IPS-20b (cell line): Measurements from ENCODE around the gene C3orf33.
A peak's percentile ranks its signal among the peaks of the same experiment; 100 is the strongest.

Experiments used
- H3K27ac ChIP-seq: one replicate; pipeline ENCODE4 v1.5.1; 2013; ENCODE audit warnings: low read length
- H3K27me3 ChIP-seq: 2 replicates; pipeline ENCODE4 v1.6.1; 2013; ENCODE audit warnings: mild to moderate bottlenecking, low read length, inconsistent platforms; ENCODE audit not compliant: insufficient read depth
- H3K36me3 ChIP-seq: 2 replicates; pipeline ENCODE4 v1.6.1; 2013; ENCODE audit warnings: low read depth, mild to moderate bottlenecking, inconsistent platforms, low read length, moderate library complexity; ENCODE audit not compliant: insufficient read depth
- H3K4me1 ChIP-seq: 2 replicates; pipeline ENCODE4 v1.6.1; 2013; ENCODE audit warnings: mild to moderate bottlenecking, control low read depth, inconsistent platforms, low read length, moderate library complexity; ENCODE audit not compliant: insufficient read depth
- H3K4me3 ChIP-seq: 2 replicates; pipeline ENCODE4 v1.5.1; 2013; ENCODE audit warnings: mild to moderate bottlenecking, low read length, inconsistent platforms
- H3K9ac ChIP-seq: 2 replicates; pipeline ENCODE4 v1.6.1; 2013; ENCODE audit warnings: low read depth, mild to moderate bottlenecking, inconsistent platforms, low read length, moderate library complexity
- H3K9me3 ChIP-seq: 2 replicates; pipeline ENCODE4 v1.6.1; 2013; ENCODE audit warnings: mild to moderate bottlenecking, low read depth, low read length, inconsistent platforms; ENCODE audit not compliant: insufficient read depth

The C3orf33 gene

DNA sequence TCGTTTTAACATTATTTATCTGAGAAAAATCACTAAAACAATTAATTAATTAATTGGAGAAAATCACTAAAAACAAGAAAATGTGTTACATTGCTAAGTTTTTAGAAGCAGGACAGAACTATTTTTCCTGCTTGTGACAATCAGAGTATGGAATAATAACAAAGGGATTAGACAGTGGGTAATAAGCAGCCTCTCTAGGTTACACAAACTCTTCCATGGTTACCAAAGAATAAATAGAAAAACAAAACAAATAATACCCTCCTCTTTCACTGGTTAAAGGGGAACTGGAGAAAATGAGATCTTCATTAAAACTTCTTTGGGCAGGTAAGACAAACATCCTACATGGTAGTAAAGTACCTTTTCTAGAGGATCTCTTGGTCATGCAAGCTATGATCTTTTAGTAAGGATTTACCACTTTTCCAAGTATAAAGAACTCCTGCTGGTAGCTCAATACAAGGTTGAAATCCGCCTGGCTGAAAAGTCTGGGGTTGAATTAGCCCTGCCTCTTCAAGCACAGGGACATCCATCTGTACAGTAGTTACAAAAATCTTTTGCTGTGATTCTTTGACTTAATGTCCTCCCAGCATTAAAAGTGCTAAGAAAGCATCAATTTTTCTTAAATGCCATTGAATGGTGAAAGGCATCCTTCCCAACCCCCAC is 58.7 kb downstream of the C3orf33 start:
- Histone ChIP-seq H3K4me1 (peaks cover 40% of the 10 kb centered on the region), H3K4me3 (peak overlapping the region; percentile 65), H3K36me3 (no peaks in the 10 kb centered on the region), H3K27ac (no peak overlapping the region), H3K9ac (peak overlapping the region; percentile 56; the same call in 1 of the 2 replicates), H3K27me3 (peaks cover 4% of the 10 kb centered on the region; the same call in 1 of the 2 replicates), H3K9me3 (no peaks in the 10 kb centered on the region)

DNA sequence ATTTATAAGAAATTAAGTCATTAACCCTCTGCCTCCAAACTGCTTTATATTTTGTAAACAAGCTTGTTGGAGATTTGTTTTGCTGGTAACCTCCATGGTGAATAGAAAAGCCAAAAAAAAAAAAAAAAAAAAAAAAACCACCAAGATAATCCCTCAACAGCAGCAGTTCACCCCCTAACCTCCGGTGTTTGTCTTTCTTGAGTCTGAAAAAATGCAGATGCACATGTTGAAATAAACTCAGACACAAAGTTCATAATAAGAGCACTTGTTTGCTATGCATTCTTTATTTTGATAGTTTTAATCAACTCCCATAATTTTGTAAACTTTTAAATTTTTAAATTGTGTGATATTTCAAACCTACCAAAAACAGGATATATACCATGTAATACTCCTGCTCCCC is 59.4 kb downstream of the C3orf33 start:
- Histone ChIP-seq H3K4me1 (peaks cover 33% of the 10 kb centered on the region), H3K36me3 (no peaks in the 10 kb centered on the region), H3K27me3 (peaks cover 4% of the 10 kb centered on the region; the same call in 1 of the 2 replicates), H3K9me3 (no peaks in the 10 kb centered on the region), H3K4me3 (peak overlapping the region; percentile 65), H3K27ac (no peak overlapping the region), H3K9ac (peak overlapping the region; percentile 56; the same call in 1 of the 2 replicates)

DNA sequence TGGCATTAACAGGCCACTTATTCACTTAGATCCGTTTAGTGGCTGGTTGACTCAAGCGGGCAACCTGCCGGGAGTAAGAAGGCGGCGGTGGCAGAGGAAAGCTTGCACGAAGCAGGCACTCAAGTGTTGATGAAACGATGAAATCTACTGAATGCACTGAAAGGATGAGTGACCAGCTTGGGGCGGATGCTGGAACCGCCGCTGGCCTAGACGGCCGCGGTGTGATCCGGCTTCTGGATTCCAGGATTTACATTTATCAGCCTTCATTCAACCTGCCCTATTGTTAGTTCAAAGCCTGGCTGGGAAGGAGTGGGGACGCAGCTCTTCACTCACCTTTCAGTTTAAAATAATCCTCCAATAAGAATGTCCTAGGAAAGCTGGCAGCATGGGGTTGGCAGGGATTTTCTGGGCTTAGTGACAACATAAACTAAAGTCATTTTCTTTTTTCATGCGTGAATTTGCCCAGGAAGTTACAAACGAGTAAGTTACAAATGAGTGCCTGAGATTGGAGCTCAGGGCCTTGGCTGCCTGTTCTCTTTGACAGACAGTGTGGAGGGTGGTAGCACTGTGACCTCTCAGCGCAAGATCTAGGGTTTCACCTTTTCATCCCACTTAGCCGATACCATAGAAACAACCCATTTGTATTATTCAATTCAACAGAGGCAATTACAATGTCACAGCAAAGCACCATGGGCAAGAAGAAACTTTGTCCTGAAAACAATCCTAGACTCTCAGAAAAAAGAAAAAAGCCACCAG is 60.1 kb downstream of the C3orf33 start:
- Histone ChIP-seq H3K4me1 (peaks cover 32% of the 10 kb centered on the region), H3K9ac (peak overlapping the region; percentile 56; the same call in 1 of the 2 replicates), H3K27me3 (peaks cover 4% of the 10 kb centered on the region; the same call in 1 of the 2 replicates), H3K9me3 (no peaks in the 10 kb centered on the region), H3K36me3 (no peaks in the 10 kb centered on the region), H3K4me3 (peak overlapping the region; percentile 65), H3K27ac (peak overlapping the region; percentile 36)

DNA sequence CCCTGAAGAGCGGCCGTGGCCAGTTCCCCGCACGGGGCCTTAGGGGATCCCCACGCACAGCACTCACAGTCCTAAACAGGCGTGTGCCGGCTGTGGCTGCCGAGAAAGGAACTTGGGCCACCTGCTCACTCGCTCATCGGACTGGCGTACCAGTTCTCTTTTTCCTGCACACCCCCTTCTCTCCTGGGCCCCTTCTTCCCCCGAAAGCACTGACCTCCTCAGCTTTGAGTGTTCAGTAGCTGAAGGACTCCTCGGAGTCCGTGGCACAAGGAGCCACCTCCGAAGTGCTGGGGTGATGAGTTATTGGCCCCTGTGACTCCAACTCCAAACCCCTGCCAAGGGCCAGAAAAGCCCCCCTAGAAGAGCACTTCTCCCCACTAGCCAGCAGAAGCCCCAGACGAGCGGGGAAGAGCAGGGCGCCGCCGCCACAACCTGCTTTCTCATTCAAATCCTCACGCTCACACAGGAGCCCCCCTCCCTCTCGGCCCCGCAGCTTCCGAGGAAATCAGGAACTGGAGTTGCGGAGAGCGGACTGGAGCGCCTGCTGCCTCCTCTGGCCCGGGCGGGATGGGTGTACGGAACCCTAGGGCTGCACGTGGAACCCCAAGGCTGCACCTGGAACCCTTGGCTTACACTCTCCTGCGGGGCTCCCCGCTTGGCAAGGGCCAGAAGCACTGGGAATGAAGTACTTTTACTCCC is 61.3 kb downstream of the C3orf33 start, which contains the start of gene PLCH1:
Gene PLCH1 (minus strand): TSS at position 446 of the 699 bp plus-strand sequence. CDS start 40,847 bp downstream, outside the sequence.
- Histone ChIP-seq H3K4me3 (peak within 1 kb of the TSS; percentile 90), H3K9me3 (no peaks in the 10 kb centered on the region), H3K27ac (peak within 1 kb of the TSS; percentile 58), H3K36me3 (no peaks in the 10 kb centered on the region), H3K27me3 (peaks cover 4% of the 10 kb centered on the region; the same call in 1 of the 2 replicates), H3K9ac (peak within 1 kb of the TSS; percentile 89), H3K4me1 (peaks cover 28% of the 10 kb centered on the region)

DNA sequence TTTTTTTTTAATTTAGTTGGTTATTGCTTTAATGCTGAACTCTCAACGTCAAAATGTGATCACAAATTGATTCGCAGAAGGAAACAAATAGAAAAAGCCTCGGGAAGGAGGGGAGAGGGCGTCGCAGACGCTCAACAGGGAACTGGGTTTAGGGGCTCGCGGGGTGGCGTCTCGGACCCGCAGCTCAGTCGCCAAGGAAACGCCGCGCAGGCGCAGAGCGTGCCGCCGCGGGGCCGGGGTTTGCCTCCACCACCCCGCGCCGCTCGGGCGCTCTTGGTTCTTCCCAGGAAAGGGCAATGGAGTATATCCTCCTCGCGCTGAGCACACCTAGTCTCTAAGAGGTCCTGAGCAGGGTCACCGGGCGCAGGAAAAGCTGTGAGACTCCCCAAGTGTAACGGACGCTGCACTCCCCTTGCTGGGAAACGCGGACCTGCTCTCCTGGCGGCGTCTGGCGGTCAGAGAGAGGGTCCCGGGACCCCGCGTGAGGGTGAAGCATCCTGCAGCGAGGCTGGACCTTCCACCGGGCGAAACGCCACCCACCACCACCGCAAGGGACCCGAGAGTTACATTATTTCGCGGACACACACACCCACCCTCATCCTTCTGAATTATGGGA is 62.0 kb downstream of the C3orf33 start:
- H3K27me3 ChIP-seq = peaks cover 4% of the 10 kb centered on the region; the same call in 1 of the 2 replicates
- H3K4me3 ChIP-seq = peak overlapping the region; percentile 90
- peak overlapping the region; percentile 89 for H3K9ac ChIP-seq
- H3K4me1 ChIP-seq = peaks cover 30% of the 10 kb centered on the region
- no peaks in the 10 kb centered on the region for H3K36me3 ChIP-seq
- no peaks in the 10 kb centered on the region for H3K9me3 ChIP-seq
- H3K27ac ChIP-seq = peak overlapping the region; percentile 58

DNA sequence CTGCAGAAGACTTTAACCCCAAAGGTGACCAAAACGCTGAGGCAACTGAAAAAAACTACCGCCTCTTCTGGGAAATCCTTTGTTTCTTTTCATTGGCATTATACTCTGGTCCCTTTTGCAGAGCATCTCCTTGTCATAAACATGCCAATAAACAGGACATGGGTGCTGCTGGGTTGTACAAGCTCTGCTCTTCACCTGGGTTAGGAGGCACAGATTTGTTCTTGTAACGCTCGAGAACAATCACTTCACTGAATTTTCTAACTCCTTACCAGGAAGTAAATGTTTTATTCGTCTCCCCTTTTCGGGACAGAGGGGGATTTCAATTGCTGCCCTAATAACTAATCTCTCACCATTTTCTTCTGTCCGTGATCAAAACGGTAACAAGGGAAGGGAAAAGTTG is 62.5 kb downstream of the C3orf33 start:
- Histone ChIP-seq H3K27ac (no peak overlapping the region), H3K36me3 (no peaks in the 10 kb centered on the region), H3K9me3 (no peaks in the 10 kb centered on the region), H3K27me3 (peaks cover 4% of the 10 kb centered on the region; the same call in 1 of the 2 replicates), H3K4me1 (peaks cover 26% of the 10 kb centered on the region), H3K9ac (peak overlapping the region; percentile 89; the same call in 1 of the 2 replicates), H3K4me3 (peak overlapping the region; percentile 90)

DNA sequence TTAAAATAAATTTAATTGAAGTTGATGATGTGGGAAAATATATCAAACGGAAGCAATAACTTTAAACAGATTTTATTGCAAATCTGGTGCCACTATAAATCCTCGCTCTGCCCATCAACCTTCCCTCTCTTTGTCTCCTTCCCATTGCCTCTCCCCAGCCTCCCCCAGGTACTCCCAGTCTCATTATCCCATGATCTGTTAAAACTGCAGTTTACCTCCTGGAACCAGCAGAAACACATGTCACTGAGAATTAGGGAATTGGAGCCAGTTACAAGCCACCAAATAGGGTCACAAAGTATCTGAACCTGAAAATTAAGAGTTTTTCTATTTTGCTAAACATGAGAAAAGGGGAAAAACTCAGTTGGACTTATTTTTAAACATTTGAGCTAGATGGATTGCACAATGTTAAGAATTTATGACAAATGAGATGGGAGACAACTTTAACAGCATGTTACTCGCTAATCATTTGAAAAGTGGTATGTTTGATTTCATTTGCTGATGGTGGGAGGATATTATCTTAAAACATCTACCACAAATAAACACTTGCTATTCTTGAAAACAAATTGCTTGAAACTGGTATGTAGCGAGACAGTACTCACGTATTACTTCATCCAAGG is 63.6 kb downstream of the C3orf33 start:
- H3K4me3 ChIP-seq = peak overlapping the region; percentile 18; the same call in 1 of the 2 replicates
- H3K36me3 ChIP-seq = no peaks in the 10 kb centered on the region
- peaks cover 4% of the 10 kb centered on the region; the same call in 1 of the 2 replicates for H3K27me3 ChIP-seq
- H3K9ac ChIP-seq = no peak overlapping the region; the same call in 1 of the 2 replicates
- H3K9me3 ChIP-seq = no peaks in the 10 kb centered on the region
- no peak overlapping the region for H3K27ac ChIP-seq
- H3K4me1 ChIP-seq = peaks cover 18% of the 10 kb centered on the region

DNA sequence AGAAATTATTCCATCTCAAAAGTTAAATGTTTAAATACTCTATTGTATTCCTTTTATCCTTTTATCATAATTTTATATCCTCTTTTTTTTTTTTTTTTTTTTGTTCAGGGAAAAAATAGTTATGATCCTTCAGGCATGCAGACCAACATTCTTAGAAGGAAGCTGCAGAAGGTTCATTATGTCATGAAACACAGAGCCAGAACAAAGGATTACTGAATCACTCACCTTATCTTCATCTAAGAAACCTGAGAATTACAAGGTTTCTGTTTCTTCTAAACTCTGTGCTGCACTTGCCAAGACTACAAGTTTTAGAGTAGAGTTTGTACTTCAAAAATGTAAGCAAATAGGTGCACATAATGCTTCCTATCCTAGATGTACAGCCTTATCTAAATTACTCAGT is 64.5 kb downstream of the C3orf33 start:
- Histone ChIP-seq H3K4me3 (no peak overlapping the region), H3K4me1 (peaks cover 9% of the 10 kb centered on the region; the same call in 1 of the 2 replicates), H3K9me3 (no peaks in the 10 kb centered on the region), H3K36me3 (no peaks in the 10 kb centered on the region), H3K27ac (no peak overlapping the region), H3K9ac (no peak overlapping the region), H3K27me3 (peaks cover 4% of the 10 kb centered on the region; the same call in 1 of the 2 replicates)

DNA sequence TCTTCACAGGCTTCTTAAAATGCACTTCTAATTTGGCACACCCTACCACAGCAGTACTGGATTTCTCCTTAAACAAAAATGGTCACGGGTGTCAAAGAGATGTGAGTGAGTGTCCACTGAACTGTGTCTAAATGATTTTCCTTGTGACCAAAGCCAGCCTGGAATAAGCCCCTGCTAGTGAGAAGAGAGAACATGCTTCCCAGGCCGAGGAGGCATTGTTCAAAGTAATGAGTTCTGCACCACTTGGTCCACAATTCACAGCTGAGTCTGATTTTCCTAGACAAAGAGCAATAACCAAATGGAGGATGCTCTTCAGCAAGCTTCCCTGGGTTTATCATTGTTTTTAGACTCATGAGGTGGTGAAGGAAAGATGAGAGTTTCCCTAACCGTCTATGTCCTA is 65.0 kb downstream of the C3orf33 start:
- peaks cover 4% of the 10 kb centered on the region; the same call in 1 of the 2 replicates for H3K27me3 ChIP-seq
- H3K4me3 ChIP-seq = no peak overlapping the region
- H3K36me3 ChIP-seq = no peaks in the 10 kb centered on the region
- no peaks in the 10 kb centered on the region for H3K9me3 ChIP-seq
- no peak overlapping the region for H3K9ac ChIP-seq
- peaks cover 6% of the 10 kb centered on the region; the same call in 1 of the 2 replicates for H3K4me1 ChIP-seq
- H3K27ac ChIP-seq = no peak overlapping the region

DNA sequence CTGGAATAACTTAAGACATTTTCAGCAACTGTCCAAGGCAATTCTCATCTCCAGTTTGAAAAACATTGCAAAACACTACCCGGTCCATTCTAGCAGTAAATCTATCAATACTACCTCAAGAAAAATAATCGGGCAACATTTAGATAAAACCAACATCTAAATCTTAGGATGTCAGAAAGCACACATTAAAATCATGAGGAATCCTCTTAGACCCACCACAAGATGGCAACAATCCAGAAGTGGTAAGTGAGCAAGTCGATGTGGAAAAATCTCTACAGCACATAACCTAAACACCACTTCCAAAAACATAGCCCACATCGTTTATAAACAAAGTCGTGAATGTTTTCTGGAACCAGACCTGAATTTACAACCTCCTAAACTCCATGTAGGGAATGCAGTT is 66.9 kb downstream of the C3orf33 start:
- Histone ChIP-seq H3K9me3 (no peaks in the 10 kb centered on the region), H3K4me3 (no peak overlapping the region), H3K27me3 (no peaks in the 10 kb centered on the region), H3K27ac (no peak overlapping the region), H3K4me1 (peaks cover 6% of the 10 kb centered on the region; the same call in 1 of the 2 replicates), H3K36me3 (no peaks in the 10 kb centered on the region), H3K9ac (no peak overlapping the region)
